Loucy (cell line): ENCODE data around the gene FOXK2.

ENCODE experiments used
- H2AFZ ChIP-seq: fragments of 200-600 bp; sonication (generic); 2 replicates; pipeline ENCODE4 v1.6.0; 2016; ENCODE audit warnings: antibody characterized with exemption, mild to moderate bottlenecking, low read length, moderate library complexity
- H3F3A ChIP-seq: fragments of 200-600 bp; 2 replicates; pipeline ENCODE4 v1.6.0; 2016; ENCODE audit warnings: antibody characterized with exemption, low read depth, mild to moderate bottlenecking
- H3K27me3 ChIP-seq: fragments of 200-600 bp; sonication (generic); 2 replicates; pipeline ENCODE4 v1.6.1; 2014; ENCODE audit warnings: low read length, mild to moderate bottlenecking; ENCODE audit not compliant: insufficient read depth, poor library complexity, severe bottlenecking
- H3K36me3 ChIP-seq: fragments of 200-600 bp; sonication (generic); 2 replicates; pipeline ENCODE4 v1.6.1; 2016; ENCODE audit warnings: low read length; ENCODE audit not compliant: insufficient read depth
- H3K4me1 ChIP-seq: fragments of 200-600 bp; sonication (generic); 2 replicates; pipeline ENCODE4 v1.5.1; 2014; ENCODE audit warnings: low read length, mild to moderate bottlenecking; ENCODE audit not compliant: insufficient read depth, poor library complexity, severe bottlenecking
- H3K4me2 ChIP-seq: fragments of 200-600 bp; sonication (generic); 2 replicates; pipeline ENCODE4 v1.6.0; 2014; ENCODE audit warnings: antibody characterized with exemption, low read length, low read depth, mild to moderate bottlenecking; ENCODE audit not compliant: poor library complexity, severe bottlenecking
- H3K4me3 ChIP-seq: fragments of 200-600 bp; sonication (generic); 2 replicates; pipeline ENCODE4 v1.5.1; 2014; ENCODE audit warnings: low read length, mild to moderate bottlenecking, mixed read lengths; ENCODE audit not compliant: poor library complexity, severe bottlenecking
- H3K79me2 ChIP-seq: fragments of 200-600 bp; sonication (generic); 2 replicates; pipeline ENCODE4 v1.6.1; 2014; ENCODE audit warnings: low read length; ENCODE audit not compliant: insufficient read depth
- H3K9ac ChIP-seq: fragments of 200-600 bp; sonication (generic); 2 replicates; pipeline ENCODE4 v1.6.0; 2014; ENCODE audit warnings: mild to moderate bottlenecking, low read depth, low read length, moderate library complexity; ENCODE audit not compliant: poor library complexity, severe bottlenecking
- H3K9me2 ChIP-seq: fragments of 200-600 bp; sonication (generic); replicated peaks from 2 replicates; pipeline ENCODE4 v1.6.1; 2016; ENCODE audit warnings: low read depth, low read length, mixed read lengths
- H3K9me3 ChIP-seq: fragments of 200-600 bp; sonication (generic); 2 replicates; pipeline ENCODE4 v1.6.1; 2014; ENCODE audit warnings: mild to moderate bottlenecking, antibody characterized with exemption, low read length, low read depth; ENCODE audit not compliant: insufficient read depth
- H4K20me1 ChIP-seq: fragments of 200-600 bp; sonication (generic); 2 replicates; pipeline ENCODE4 v1.6.0; 2014; ENCODE audit warnings: antibody characterized with exemption, low read length, mild to moderate bottlenecking; ENCODE audit not compliant: insufficient read depth, poor library complexity, severe bottlenecking
- EZH2phosphoT487 ChIP-seq: fragments of 200-600 bp; IDR thresholded peaks from 2 replicates; pipeline ENCODE4 v1.6.1; 2018; ENCODE audit warnings: antibody characterized with exemption, mild to moderate bottlenecking, moderate library complexity, borderline replicate concordance
- TF ChIP-seq, protein P1 (sequence below): fragments of 200-600 bp; sonication (generic); conservative IDR thresholded peaks from 2 replicates; pipeline ENCODE4 v1.5.1; 2014; ENCODE audit warnings: mild to moderate bottlenecking, antibody characterized with exemption, low read length

The FOXK2 gene

DNA sequence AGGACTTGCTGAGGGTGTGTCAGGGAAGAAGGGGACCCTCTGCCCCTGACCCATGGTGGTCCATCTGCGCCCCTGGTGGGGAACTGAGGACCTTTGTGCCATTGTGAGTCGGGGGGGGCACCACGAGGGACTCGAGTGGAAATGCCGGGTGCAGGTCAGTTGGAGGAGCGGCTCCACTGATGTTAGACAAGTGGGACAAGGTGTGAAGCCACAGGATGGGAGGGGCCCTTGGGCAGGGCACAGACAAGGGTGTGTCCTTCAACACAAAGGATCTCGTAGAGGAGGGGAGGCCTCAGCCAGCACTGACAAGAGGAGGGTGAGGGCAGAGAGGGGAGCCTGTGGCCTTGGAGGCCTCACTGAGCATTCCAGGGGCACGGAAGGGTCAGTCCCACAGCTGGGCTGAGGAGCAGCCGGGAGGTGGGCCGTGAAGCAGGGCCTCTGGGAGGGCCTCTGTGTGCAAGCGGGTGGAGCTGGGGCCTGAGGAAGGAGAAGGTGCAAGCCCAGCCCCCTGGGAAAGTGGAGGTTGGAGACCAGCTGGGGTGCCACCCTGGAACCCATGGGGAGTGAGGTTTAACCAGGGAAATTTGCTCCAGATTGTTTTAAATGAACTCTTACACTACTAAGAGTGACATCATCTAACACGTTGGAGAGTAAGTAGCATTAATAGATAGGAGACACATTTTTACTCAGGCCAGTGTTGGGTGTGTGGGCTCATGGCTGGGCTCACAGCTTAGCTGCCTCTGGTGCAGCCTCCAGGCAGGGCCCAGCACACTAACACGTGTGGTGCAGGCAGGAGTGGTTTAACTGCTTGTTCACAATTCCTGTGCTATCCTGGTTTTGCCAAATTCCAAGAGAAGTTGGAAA, 33.1 kb upstream of the FOXK2 start:
- Histone ChIP-seq H3K9me2 (no peaks in the 10 kb centered on the region), H3K36me3 (peaks cover 77% of the 10 kb centered on the region), H3K4me3 (no peak overlapping the region), H3K9me3 (no peaks in the 10 kb centered on the region), H3K4me1 (no peaks in the 10 kb centered on the region), H3F3A (no peaks in the 10 kb centered on the region), H3K79me2 (no peaks in the 10 kb centered on the region), H3K27me3 (no peaks in the 10 kb centered on the region), H2AFZ (no peak overlapping the region), H4K20me1 (no peaks in the 10 kb centered on the region), H3K9ac (no peak overlapping the region), H3K4me2 (no peak overlapping the region)
- TF ChIP-seq, protein P1, sequence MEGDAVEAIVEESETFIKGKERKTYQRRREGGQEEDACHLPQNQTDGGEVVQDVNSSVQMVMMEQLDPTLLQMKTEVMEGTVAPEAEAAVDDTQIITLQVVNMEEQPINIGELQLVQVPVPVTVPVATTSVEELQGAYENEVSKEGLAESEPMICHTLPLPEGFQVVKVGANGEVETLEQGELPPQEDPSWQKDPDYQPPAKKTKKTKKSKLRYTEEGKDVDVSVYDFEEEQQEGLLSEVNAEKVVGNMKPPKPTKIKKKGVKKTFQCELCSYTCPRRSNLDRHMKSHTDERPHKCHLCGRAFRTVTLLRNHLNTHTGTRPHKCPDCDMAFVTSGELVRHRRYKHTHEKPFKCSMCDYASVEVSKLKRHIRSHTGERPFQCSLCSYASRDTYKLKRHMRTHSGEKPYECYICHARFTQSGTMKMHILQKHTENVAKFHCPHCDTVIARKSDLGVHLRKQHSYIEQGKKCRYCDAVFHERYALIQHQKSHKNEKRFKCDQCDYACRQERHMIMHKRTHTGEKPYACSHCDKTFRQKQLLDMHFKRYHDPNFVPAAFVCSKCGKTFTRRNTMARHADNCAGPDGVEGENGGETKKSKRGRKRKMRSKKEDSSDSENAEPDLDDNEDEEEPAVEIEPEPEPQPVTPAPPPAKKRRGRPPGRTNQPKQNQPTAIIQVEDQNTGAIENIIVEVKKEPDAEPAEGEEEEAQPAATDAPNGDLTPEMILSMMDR, result no peak
- TF ChIP-seq EZH2phosphoT487, result no peak

DNA sequence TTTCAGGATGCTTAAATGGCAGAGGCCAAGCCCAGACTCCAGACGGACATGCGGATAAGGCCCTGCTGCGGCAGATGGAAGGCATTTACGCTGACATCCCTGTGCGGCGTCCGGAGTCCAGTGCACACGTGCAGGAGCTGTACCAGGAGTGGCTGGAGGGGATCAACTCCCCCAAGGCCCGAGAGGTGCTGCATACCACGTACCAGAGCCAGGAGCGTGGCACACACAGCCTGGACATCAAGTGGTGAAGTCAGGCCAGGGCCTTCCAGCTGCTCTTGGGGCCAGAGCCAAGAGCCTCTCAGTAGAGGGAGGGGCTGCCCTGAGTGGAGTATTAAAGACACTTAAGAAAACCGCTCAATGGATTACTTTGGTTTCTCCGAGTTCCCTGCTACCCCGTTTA, 31.6 kb upstream of the FOXK2 start:
- H3K4me3 ChIP-seq, result no peak overlapping the region
- TF ChIP-seq, protein P1, result no peak
- TF ChIP-seq EZH2phosphoT487, result no peak
- no peaks in the 10 kb centered on the region for H3F3A ChIP-seq
- H3K9ac ChIP-seq, result no peak overlapping the region
- H3K79me2 ChIP-seq, result no peaks in the 10 kb centered on the region
- peaks cover 63% of the 10 kb centered on the region for H3K36me3 ChIP-seq
- H4K20me1 ChIP-seq, result no peaks in the 10 kb centered on the region
- no peak overlapping the region for H3K4me2 ChIP-seq
- H2AFZ ChIP-seq, result no peak overlapping the region
- H3K9me2 ChIP-seq, result no peaks in the 10 kb centered on the region
- no peaks in the 10 kb centered on the region for H3K27me3 ChIP-seq
- H3K9me3 ChIP-seq, result no peaks in the 10 kb centered on the region
- no peaks in the 10 kb centered on the region for H3K4me1 ChIP-seq

DNA sequence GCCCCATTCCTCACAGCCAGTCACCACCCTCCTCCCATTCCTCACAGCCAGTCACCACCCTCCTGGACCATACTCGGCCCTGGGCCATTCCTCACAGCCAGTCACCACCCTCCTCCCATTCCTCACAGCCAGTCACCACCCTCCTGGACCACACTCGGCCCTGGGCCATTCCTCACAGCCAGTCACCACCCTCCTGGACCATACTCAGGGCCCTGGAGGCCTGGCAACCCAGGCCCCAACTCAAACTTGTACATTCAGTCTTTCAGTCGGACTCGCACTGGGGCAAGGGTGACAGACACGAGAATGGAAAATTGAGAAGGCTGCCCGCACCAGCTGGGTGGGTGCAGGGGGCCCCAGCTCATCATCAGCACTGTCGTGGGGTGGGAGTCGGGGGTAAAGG, 30.4 kb upstream of the FOXK2 start:
- H3K9ac ChIP-seq, result no peak overlapping the region
- H3K36me3 ChIP-seq, result peaks cover 51% of the 10 kb centered on the region
- H3F3A ChIP-seq, result no peaks in the 10 kb centered on the region

More for the DNA sequence above, 30.4 kb upstream of the FOXK2 start:
- TF ChIP-seq, protein P1, result no peak
- TF ChIP-seq EZH2phosphoT487, result no peak
- Histone ChIP-seq H3K27me3 (no peaks in the 10 kb centered on the region), H4K20me1 (no peaks in the 10 kb centered on the region), H3K9me3 (no peaks in the 10 kb centered on the region), H3K4me1 (no peaks in the 10 kb centered on the region), H2AFZ (no peak overlapping the region), H3K4me2 (no peak overlapping the region), H3K9me2 (no peaks in the 10 kb centered on the region), H3K79me2 (no peaks in the 10 kb centered on the region), H3K4me3 (no peak overlapping the region)
